Right renal pelvis (tissue), 4 donors: ENCODE measurements around the gene CTPS1. TPM values are rescaled to one million over a fixed set of nuclear protein-coding genes. Genes with fewer than 3 reads are reported as not detected.
A peak's percentile ranks its signal among the peaks of the same experiment; 100 is the strongest.

Experiments used
- DNase-seq, 4 donors: peaks; one replicate each; pipeline ENCODE4 v3.0.0-alpha.2; 2013; ENCODE audit warnings: low read depth in 4 of 4, low spot score in 3 of 4, missing footprints in 1 of 4
- polyA plus RNA-seq, 4 donors: library from polyadenylated mRNA; unstranded; fragments of 120-200 nt; gene quantifications; one replicate each; pipeline ENCODE4 v1.2.1, GENCODE V29; 2013; ENCODE audit not compliant: insufficient read length in 4 of 4

The CTPS1 gene
- polyA plus RNA-seq, 4 donors = 25.4 to 31.1 (median 27.0) TPM

- DNase-seq = no peak
Observed at GRCh38 chr1:40988280-40988679, 8.8 kb downstream of the CTPS1 start.

DNA sequence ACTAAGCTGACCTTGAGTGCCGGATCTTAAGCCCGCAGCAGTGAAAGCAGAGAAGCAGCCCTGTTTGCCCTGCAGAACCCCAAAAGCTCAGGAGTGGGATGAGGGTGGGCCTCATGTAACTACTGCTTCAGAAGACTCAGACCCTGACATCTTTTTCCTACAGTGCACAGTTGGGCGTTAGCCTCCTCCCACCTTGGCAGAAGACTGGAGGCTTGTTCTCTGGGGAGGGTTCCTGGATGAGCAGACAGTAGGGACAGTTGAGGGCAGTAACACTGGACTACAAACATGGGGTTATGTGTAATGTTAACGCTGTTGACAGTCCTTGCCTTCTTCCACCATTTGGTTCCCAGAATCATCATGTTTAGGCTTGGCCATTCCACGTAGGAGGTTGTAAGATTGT lies 9.6 kb downstream of the CTPS1 start:
- DNase-seq = no peak

DNA sequence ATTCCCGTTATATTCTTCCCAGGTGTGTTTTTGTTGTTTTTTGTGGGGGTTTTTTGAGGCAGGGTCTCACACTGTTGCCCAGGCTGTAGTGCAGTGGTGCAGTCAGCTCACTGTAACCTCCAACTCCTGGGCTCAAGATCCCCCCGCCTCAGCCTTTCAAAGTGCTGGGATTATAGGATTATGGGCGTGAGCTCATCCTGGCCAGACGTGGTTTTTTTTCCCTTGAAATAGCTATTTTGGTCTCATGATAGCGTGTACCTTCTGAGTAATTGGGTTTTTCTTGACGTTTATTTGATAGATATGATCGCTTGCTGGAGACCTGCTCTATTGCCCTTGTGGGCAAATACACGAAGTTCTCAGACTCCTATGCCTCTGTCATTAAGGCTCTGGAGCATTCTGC lies 17.6 kb downstream of the CTPS1 start:
- DNase-seq = no peak

GRCh38 chr1:40998668-40999067 lies 19.2 kb downstream of the CTPS1 start:
- DNase-seq = no peak

DNA sequence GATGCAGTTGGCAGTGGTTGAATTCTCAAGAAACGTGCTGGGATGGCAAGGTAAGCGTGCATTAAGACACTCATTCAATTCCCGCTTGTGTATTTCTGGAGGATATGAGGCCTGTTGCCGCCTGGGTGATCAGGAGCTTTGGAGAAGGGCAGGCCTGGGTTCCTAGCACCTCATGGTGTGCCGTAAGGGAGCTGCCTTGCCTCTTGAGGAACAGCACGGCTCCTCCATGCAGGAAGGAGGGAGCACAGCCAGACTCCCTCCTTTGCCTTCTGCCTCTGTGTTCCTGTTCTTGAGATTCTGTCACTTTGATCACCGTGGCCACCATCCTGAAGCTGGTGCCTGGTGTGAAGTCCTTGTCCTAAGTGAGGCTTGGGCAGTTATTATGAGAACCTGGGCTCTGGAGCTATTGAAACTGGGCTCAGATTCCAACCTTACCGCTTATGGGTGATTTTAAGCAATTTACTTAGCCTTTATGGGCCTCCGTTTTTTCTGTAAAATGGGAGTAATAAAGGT lies 23.7 kb downstream of the CTPS1 start:
- no peak for DNase-seq

GRCh38 chr1:41003640-41004220 lies 24.2 kb downstream of the CTPS1 start:
- DNase-seq = peak; percentile 67 to 74 (median 70)

- DNase-seq = no peak
Observed at GRCh38 chr1:41005876-41006275, 26.4 kb downstream of the CTPS1 start.

DNA sequence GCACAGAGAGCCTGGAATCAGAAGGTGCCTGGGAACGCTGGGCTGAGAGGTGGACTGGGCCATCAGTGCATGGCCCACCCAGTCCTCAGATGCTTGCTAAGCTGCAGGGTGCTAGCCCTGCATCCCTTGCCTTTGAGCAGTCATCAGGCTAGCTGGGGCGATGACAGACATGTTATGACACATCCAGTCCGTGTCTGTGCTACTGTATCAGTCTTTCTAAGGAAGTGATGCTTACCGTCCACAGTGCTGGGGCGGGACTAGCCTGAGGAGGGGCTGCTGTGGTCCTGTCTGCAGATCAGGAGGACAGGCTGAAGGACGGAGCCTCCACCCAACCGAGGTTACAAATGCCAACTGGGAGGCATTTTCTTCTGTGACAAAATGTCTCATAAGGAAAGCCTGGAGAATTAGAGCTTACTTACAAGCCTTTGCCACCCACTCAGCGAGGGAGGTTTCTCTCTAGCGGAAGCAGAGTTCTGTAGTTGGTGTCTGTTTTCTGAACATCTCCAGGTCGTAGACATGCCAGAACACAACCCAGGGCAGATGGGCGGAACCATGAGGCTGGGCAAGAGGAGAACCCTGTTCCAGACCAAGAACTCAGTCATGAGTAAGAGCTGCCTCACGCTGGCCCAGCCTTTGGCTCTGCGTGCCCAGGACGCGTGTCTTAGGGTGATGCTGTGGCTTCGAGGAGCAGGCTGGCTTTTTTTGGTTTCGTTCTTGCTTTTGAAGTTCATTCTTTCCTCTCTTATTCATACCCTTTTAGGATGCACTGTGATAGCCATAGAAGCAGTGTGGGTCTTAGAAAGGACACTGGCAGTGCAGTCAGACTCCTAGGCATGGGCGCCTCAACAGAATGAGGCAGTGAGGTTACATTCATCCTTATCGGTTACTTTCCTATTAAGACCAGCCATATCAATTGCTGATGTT lies 27.7 kb downstream of the CTPS1 start:
- no peak for DNase-seq

DNA sequence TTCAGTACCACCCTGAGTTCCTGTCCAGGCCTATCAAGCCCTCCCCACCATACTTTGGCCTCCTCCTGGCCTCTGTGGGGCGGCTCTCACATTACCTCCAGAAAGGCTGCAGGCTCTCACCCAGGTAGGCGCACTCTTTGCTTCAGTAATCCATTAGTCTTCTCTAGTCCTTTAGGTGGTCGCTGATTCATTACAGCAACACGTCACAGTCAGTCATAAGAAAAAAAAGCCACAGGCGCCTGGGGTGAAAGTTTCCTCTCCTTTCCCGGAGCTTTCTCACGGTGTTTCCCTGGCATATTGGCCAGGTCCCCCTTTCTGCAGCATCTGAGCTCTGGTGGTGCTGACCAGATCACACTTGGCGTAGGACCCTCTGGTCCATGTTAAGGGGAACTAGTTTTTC lies 30.0 kb downstream of the CTPS1 start:
- DNase-seq = no peak

DNA sequence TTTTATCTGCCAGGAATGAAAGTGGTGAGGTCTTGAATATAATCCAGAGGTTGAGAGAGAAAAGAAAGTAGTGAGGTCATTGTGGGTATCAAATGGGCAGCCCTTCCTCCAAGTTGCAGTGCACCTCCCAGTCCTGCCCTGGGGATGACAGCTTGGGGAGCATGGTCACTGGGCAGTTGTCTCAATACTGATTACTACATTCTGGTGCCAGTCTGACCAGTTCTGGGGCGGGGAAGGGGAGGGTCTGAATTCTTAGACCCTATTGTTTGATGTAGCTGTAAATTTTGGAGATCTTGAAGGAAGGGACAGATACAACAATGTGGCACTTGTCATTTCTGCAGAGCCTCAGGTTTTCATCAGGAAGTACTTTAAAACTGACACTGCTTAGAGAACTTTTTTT lies 30.8 kb downstream of the CTPS1 start:
- no peak for DNase-seq

DNA sequence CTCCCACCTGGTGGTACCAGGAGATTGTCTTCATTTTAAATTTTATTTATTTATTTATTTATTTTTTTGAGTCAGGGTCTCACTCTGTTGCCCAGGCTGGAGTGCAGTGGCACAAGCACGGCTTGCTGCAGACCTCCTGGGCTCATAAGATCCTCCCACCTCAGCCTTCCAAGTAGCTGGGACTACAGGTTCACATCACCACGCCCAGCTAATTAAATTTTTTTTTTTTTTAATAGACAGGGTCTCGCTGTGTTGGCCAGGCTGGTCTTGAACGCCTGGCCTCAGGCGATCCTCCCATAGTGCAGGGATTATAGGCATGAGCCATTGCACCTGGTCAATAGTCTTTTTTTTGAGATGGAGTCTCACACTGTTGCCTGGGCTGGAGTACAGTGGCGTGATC lies 33.5 kb downstream of the CTPS1 start:
- no peak for DNase-seq

GRCh38 chr1:41013796-41014195 lies 34.3 kb downstream of the CTPS1 start:
- DNase-seq = no peak

GRCh38 chr1:41014871-41015270 lies 35.4 kb downstream of the CTPS1 start:
- DNase-seq = no peak

DNA sequence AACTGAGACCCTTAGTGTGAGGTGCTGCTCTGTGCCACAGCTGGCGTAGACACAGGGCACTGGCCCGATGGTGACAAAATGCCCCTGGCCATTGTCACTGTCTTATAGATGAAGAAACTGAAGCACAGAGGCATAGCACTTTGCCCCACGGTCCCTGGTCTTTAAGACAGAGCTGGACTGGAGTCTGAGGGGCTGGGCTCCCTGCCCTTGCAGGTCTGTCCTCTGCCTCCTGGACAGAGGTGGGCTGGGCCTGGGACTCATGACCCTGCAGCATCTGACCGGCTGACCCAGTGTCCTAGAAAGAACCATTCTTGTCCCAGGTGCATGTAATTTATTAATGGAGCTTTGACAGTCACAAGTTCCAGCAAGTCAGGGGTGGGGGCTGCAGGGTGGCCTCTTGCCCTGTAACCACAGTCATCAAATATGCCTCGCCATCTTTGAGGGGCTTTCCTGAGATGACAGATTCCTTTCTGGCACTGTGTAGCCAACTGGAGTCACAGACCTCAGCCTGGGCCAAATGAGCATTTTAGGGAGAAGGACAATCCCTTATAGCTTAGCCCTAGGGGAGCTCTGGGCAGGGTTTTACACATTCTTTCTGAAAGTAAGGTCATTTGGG lies 35.9 kb downstream of the CTPS1 start:
- no peak for DNase-seq

GRCh38 chr1:41015897-41016470 lies 36.5 kb downstream of the CTPS1 start:
- DNase-seq = no peak

DNA sequence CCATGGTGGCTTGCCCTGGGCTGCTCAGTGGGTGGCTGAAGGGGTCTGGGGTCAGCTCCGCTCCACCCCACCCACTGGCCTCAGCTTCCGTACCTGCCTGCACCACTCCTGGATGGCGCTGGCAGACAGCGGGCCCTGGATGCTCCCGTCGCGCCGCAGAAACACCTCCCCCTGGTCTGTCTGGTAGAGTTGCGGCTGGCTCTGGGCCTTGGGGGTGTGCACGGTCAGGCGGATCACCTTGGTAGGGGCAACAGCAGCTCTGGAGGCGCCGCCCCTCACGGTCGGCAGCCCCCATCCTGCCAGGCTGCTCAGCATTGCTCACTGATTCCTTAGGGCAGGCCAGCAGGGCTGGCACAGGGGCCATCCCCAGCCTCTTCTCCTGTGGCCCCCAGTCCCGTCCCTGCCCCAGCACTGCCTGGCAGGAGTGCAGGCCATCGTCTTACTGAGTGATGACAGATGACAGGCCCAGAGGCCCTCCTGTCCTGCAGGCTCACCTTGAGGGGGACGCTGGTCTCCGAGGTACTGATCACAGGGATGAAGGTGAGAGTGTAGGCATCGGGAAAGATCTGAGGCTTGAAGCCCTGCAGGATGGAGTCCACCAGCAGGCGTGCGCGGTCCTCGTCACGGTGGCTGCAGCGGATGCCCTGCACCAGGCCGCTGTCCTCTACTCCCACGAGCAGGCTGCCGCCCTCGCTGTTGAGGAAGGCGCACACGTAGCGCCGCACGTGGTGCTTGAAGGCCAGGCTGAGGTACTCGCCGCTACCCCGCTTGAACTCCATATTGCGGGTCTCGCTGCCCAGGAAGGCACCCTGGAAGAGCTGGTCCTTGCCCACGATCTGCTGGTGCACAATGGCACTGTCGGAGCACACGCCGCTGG lies 37.9 kb downstream of the CTPS1 start:
- no peak for DNase-seq

GRCh38 chr1:41018018-41018410 lies 38.5 kb downstream of the CTPS1 start:
- no peak for DNase-seq

GRCh38 chr1:41019353-41019745 lies 39.9 kb downstream of the CTPS1 start:
- no peak for DNase-seq

DNA sequence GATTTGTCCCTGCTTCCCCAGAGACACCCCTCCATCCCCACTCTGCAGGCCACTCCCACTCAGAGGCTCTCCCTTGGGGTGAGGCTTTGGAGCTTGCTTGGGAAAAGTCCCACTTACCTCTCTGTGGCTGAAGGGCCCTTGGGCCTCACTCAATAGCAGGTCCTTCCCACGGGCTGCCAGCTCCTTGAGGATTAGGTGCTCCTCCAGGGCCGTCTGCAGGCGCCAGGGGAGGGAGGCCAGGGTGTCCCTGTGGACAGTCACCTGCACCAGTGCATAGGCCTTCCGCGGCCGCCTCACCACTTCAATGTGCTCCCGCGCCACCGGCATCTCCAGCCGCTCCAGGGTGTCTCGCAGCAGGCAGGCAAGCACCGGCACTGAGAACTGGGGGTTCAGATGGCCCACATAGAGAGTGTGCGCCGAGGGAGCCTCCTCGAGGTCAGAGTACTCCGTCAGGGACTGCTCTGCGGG lies 40.6 kb downstream of the CTPS1 start:
- no peak for DNase-seq

- no peak for DNase-seq
Observed at GRCh38 chr1:41020654-41021053, 41.2 kb downstream of the CTPS1 start.
